HG03139 (cell line): ENCODE data around the gene PPHLN1.
"Not testable (repeated sequence)": the region's sequence is repeated elsewhere in the genome, so short reads cannot be mapped to it uniquely, and the experiment has no call there.

ENCODE experiments used
- ATAC-seq: cut with Tn5 transposase; IDR thresholded peaks from one replicate; pipeline ENCODE4 v1.9.1; 2021; ENCODE audit not compliant: unreplicated experiment

PPHLN1 gene

DNA sequence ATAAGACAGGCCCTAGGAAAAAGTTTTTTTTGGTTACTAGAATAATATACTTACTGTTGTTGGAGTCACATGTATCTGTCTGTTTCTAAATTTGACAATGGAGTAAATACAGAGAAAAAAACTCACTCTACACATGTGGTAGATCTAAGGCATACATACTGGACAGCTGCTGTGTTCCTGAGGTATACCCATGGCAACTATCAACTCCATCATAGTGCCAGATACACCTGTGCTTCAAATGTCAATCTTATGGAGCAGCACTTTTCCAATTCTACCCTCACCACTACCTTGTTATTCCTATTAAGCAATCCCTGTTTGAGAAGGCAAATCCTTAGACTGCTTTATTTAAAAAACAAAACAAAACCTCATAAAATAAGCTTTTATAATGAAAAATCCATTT, 3.4 kb upstream of the PPHLN1 start:
- ATAC-seq: no peak

DNA sequence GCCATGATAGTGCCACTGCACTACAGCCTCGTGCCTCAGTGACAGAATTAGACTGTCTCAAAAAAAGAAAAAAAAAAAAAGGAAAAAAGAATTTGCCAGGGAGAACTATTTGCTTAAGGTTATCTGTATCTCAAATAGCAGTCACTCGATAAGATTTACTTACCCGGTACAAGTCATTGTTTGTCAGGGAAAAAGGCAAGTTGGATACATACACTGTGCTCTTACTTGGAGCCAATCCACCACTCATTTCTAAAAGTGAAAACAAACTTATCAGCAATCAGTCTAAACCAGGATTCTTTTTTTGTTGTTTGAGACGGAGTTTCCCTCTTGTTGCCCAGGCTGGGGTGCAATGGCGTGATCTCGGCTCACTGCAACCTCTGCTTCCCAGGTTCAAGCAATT, 2.1 kb upstream of the PPHLN1 start:
- ATAC-seq: no peak

DNA sequence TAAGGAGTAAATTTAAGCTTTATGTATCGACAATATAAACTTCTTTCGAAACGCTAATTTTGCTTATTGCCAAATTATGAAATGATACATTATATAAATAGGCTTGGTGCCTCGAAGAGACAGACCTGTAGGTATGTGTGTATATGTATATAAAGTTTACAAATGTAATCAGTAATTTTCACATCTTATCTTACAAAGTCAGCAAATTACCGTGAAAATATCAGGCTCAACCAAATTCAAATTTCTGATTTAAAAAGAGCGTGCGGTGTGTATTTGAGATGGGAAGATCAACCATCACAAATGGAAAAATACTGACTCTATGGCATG, 678 bp upstream of the PPHLN1 start:
- no peak for ATAC-seq

DNA sequence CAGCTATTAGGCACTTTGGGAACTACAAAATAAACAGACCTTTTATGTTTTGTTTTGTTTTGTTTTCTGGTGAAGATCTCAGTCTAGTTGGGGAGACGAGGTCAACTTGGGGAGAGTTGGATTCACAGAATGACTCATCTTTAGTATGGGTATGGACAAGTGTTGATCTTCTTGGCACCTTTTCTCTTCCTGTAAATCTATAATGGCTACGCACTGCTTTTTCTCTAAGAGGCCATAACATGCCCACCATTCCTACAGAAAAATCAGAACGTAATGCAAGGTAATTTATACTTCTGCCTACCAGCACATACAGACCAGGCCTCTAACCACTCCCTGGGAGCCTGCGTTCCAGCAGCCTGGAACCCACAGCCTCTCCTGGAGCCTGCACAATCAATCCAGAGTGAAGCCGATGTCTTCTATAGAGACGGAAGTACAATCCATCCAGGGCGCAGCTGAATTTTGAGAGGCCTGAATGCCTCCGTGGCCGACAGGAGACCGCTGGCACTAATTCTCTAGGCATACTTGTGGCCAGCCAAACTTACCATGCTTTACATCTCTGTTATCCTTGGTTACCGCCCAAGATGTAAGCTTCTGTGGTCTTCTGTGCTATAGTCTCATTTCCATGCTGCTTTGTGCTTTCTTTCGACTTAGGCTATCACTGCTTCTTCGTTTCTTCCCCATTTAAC, 717 bp downstream of the PPHLN1 start:
- peak; percentile 19 for ATAC-seq

DNA sequence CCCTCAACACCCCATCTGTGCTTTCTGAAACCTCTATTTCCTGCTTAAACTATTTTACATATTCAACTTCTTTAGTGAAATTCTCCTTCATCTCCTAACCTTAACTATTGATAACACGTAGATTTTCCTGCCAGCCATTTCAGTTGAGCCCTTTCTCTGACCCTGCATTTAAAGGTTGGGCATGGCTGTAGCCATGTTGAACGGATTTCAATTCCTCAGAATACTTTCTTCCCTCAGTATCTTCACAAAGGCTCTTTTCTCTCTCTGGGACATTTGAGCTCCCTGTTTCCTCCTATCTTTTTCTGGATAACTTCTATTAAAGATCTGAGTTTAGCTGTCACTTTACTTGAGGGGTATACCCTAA, 1.2 kb downstream of the PPHLN1 start:
- ATAC-seq: no peak

DNA sequence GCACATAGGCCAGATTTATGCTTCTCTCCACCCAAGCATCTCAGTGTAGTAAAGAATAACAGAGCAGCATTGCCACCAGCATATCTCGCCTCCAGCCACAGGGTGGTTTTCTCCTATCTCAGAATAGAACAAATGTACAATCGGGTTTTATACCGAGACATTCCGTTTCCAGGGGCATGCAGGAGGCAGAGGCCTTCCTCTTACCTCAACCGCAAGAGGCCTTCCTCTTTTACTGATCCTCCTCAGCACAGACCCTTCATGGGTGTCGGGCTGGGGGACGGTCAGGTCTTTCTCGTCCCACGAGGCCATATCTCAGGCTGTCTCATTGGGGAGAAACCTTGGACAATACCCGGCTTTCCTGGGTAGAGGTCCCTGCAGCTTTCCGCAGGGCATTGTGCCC, 4.1 kb downstream of the PPHLN1 start:
- not testable (repeated sequence) for ATAC-seq

DNA sequence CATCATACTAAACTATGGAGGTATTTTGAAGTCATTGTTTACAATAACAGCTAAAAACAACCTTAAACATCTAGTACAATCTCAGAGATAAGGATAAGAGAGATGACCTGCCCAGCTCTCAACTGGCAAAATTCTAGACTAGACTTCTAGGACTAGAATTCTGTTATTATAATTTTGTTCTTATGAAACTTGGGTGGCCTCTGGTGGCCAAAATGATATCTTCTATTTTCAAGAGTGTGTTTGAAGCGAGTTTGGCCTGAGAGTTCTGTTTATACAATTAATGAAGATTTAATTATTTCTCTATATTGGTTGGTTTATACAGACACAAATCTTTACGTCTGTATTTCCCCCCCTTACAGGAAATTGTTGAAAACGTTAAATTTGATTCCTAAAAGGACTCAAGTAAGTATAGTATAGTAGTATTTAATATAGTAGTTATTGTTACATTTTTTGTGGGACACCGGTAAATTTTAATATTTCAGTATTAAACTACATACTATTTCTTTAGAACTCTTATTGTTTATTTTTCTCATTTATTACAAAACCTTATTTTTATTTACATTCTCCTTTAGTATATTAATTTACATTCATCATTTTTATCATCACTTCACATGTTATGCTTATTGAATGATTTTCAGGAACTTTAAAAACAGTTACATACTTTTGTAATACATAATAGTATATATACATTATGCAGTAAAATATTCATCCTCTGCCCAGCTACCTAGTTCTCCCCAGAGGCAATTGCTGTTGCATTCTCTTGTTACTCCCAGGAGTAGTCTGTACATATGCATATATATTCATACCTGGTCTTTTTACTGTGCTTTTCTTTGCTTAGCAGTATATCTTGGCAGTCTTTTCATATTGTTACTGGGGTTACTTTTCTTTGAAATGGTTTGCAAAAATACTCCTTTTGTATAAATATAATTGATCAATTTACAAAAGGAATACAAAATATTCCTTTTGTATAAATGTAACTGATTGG, 6.6 kb downstream of the PPHLN1 start:
- ATAC-seq: no peak

DNA sequence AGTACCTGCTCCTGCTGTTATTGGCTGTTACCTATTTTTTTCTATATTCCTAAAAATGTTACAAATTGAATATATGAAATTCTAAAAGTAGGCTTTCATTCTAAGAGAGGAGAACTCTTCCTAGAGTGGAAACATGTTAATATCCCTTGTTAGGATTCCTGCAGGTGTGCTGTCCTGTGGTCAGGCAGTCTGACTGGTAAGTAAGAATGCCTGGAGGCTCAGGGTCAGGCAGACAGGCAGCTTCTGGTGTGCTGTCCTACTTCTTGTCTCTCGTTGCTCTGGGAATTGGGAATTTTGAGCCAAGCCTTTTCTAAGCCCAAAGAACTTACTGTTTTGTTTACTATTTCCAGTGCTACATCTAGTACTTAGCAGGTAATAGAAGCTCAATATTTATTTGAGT, 10.3 kb downstream of the PPHLN1 start:
- no peak for ATAC-seq

DNA sequence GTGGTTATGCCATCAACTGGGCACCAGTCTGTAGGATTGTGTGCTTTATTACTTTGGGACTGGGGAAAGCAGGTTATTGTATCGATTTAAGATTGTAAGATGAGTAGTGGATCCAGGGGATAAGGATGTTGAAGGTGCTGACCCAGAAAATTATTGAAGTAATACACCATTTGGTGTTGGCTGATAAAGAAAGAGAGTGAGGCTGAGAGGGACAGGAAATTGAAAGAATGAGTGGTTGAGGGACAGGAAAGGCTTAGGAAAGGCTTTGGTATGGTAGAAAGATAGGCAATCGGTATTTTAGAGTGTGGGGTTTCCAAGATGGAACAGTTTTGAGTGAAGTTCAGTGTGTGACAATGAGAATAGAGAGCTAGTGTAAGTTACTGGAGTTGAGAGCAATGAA, 12.3 kb downstream of the PPHLN1 start:
- no peak for ATAC-seq

DNA sequence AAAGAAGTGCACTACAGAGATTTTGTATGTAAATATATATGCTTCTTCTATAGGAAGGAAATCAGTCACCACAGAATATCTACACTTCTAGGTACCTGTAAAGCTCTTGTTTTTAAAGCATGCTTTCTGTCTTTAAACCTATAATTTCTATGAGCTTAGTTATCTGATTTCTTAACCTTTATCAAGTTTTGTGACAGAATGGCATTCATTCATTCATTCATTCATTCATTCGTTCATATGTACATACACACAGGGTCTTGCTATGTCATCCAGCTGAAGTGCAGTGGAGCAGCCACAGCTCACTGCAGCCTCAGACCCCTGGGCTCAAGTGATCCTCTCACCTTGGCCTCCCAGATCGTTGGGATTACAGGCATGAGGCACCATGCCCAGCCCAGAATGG, 16.1 kb downstream of the PPHLN1 start:
- ATAC-seq: no peak

DNA sequence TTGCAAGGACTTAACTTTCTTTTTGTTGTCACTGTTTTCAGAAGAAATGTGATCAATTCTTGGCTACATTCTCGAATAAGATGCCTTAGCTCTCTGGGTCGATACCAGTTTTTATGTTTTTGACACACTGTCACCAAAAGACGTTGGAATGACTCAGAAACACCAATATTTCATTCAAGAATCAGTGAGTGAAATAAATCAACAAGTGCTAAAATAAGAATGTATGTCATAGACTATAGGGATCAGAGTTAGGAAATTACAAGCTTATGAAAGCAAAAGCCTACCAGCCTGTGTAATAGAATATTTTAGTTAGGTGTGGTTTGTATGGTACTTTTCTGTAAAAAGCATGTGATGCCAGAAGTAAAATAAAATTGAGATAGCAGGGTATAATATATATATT, 17.8 kb downstream of the PPHLN1 start:
- ATAC-seq: no peak

DNA sequence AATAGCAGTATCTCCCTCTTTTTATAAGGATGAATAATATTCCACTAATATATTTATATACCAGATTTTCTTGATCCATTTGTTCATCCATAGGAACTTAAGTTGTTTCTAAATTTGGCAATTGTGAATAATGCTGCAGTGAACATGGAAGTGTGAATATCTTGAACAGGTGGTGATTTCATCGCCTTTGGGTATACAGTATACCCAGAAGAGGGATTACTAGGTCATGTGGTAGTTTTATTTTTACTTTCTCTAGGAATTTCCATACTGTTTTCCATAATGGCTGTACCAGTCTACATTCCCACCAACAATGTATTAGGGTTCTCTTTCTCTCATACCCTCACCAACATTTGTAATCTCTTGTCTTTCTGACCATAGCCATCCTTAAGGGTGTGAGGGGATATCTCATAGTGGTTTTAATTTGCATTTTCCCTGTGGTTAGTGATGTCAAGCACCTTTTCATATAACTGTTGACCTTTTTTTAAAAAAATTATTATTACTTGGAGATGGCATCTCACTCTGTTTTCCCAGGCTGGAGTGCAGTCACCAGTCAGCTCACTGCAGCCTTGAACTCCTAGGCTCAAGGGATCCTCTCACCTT, 20.5 kb downstream of the PPHLN1 start:
- ATAC-seq: no peak

DNA sequence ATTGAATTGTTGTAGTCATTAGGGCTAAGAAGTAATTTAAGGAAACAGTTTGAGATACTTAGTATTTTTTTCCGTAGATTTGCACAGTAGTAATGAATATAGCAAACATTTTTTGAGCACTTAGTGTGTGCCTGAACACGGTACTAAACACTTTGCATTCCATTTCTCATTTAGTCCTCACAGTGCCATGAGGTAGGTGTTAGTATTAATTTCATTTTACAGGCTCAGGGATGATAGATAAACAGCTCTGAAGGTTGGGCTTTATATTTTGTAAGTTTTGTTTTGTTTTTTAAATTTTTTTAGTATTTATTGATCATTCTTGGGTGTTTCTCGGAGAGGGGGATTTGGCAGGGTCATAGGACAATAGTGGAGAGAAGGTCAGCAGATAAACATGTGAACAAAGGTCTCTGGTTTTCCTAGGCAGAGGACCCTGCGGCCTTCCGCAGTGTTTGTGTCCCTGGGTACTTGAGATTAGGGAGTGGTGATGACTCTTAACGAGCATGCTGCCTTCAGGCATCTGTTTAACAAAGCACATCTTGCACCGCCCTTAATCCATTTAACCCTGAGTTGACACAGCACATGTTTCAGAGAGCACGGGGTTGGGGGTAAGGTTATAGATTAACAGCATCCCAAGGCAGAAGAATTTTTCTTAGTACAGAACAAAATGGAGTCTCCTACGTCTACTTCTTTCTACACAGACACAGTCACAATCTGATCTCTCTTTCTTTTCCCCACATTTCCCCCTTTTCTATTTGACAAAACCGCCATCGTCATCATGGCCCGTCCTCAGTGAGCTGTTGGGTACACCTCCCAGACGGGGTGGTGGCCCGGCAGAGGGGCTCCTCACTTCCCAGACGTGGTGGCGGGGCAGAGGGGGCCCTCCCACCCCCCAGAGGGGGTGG, 23.4 kb downstream of the PPHLN1 start:
- not testable (repeated sequence) for ATAC-seq

DNA sequence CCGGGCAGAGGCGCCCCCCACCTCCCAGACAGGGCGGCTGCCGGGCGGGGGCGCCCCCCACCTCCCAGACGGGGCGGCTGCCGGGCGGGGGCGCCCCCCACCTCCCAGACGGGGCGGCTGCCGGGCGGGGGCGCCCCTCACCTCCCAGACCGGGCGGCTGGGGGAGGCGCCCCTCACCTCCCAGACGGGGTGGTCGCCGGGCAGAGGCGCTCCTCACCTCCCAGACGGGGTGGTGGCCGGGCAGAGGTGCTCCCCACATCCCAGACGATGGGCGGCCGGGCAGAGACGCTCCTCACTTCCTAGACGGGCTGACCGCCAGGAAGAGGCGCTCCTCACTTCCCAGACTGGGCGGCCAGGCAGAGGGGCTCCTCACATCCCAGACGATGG, 24.0 kb downstream of the PPHLN1 start:
- ATAC-seq: not testable (repeated sequence)

DNA sequence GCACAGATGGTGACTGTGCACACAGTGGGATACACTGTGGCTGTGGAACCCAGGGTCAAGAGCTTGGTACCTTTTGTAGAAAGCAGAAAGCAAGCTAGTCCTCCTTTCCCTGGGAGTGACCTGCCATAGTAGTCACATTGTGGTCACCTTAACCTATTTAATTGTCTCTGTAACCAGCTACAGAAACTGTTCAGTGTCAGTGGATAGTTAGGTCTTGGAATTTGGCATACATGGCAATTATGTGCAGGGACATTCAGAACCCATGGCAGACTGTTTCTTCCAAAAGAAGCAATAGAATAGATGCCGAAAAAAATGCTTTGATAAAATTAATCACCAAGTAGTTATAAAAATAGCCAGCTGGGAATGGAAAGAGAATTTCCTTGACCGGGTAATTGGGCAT, 30.4 kb downstream of the PPHLN1 start:
- no peak for ATAC-seq

DNA sequence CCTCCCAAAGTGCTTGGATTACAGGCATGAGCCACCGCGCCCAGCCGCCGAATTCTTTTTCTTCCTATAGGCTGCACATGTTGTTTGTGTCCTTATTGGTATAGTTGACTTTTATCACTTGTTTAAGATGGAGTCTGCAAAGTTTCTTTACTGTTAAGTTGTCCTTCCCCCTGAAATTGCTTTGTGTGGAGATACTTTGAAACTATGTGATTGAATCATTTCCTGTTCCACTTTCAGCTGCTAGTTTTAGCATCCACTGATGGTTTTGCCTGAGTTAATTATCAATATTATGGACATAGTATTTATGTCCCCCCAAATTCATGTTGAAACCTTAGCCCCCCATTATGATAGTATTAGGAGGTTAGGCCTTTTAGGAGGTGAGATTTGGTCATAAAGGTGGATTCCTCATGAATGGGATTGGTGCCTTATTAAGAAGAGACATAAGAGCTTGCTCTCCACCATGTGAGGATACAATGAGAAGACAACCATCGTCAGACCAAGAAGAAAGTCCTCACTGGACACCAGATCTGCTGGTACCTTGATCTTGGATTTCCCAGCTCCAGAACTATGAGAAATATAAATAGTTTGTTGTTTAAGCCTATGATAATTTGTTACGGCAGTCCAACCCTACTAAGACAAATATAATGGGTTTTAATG, 34.9 kb downstream of the PPHLN1 start:
- peak; percentile 78 for ATAC-seq

DNA sequence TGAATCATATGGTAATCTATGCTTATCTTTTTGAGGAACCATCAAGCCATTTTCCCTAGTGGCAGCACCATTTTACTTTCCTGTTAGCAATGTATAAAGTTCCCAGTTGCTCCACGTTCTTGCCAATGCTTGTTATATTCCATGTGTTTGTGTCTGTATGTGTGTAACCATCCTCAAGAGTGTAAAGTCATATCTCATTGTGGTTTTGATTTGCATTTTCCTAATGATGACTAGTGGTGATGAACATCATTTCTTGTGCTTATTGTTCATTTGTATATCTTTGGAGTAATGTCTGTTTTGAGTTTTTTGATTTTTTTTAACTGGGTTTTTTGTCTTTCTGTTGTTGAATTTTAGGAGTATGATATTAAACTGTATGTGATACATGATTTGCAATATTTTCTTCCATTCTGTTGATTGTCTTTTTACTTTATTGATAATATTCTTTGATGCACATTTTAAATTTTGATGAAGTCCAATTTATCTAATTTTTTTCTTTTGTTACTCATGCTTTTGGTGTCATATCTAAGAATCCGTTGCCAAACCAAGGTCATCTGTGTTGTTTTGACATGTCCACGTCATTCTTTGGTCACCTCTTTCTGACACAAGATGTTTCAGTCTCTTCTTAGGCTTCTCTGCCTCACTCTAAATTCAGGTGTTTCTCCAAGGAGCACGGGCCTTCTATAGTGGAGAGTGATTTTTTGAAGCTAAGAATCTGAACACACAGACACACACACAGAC, 36.1 kb downstream of the PPHLN1 start:
- no peak for ATAC-seq

DNA sequence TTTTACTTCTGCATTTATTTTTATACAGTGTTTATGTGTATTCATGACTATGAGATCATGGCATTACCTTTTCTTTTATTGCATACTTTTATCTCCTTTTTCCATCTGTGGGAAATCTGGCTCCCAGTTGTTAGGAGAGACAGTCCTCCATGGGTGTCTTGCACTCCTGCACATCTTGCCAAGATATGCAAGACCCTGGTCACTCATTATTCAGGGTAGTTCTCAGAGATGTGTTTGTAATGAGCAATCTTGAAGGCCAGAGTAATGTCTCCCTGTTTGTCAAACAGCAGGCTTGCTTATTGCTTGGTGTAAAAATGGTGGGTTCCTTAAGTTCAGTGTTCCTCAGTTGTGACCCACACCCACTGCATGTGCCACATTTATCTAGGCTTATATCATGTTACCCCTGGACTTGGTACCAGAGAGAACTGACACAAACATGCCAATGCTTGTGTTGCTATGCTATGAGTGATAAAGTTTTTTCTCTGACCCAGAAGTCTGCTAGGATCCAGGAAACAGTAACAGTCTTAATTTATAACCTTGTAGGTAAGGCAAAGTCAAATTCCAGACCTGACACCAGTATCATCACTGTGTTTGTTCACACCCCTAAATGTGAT, 36.8 kb downstream of the PPHLN1 start:
- ATAC-seq: no peak

DNA sequence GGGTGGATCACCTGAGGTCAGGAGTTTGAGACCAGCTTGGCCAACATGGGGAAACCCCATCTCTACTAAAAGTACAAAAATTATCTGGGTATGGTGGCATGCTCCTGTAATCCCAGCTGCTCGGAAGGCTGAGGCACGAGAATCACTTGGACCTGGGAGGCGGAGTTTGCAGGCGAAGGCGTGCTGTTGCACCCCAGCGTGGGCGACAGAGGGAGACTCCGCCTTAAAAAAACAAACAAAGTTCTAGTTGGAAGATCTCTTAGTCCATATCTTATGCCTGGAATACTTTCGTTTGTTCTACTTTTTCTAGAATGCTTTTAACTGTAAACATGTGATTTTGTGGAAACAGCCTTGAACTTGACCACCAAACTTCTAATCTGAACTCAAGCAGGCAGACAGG, 38.7 kb downstream of the PPHLN1 start:
- no peak for ATAC-seq
